GM11168 (cell line): ENCODE results near the gene PEX14.

Source experiments
- in situ Hi-C: fragments of 300-500 bp; cut with MboI; formaldehyde crosslinking; loops from one replicate; pipeline ENCODE4 v1.12.0; 2022; ENCODE audit warnings: low sequenced_read_pairs; ENCODE audit not compliant: unreplicated experiment

The PEX14 gene

DNA sequence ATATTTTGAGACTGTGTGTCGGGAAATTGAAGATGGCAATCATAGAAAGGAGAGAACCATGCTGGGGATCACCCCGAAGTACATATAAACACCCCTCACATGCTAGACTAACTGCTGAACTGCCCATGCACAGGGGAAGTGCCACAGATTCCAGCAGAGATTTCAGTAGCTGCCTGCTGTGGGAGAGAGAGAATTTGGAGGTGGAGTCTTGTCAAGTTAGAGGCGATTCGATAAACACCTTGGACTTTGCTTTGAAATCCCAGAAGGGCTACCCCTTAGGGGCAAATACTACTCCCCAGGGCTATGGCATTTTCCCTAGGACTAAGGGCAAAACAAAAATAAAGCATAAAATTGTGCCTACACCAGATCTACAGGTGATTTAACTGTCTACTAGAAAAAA lies 103.3 kb downstream of the PEX14 start:
- in situ Hi-C loops: no loop called here

DNA sequence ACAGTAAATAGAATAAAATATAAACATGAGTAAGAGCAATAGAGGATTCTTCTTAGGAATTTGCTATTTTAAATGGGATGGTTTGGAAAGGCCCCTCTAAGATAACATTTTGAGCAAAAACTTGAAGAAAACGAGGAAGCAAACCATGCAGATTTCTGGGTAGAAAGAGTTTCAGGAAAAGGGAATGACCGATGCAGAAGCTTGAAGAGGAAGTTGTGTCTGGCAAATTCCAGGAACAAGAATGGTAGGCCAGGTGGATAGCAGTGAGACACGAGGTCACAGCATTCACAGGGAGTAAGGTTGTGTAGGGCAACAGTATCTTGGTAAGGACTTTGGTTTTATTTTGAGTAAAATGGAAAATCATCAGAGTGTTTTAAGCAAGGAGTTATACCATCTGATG lies 108.9 kb downstream of the PEX14 start:
- in situ Hi-C loops: no loop called here

DNA sequence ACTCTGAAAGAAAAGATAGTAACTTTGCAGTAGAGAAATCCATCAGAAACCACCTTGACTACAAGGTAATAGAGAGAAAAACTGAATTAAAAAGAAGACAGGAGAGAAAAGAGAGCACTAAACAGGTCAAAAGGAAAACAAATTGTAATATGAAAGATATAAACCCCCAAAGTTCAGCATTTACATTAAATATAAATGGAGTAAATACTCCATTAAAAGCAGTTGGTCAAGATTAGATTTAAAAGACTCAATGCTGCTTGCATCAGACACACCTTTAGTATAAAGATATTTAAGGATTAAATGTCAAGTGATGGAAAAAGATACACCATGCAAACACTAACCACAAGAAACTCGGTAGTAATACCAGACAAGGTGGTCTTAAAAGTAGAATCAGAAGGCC lies 110.5 kb downstream of the PEX14 start:
- in situ Hi-C loops: no loop called here

DNA sequence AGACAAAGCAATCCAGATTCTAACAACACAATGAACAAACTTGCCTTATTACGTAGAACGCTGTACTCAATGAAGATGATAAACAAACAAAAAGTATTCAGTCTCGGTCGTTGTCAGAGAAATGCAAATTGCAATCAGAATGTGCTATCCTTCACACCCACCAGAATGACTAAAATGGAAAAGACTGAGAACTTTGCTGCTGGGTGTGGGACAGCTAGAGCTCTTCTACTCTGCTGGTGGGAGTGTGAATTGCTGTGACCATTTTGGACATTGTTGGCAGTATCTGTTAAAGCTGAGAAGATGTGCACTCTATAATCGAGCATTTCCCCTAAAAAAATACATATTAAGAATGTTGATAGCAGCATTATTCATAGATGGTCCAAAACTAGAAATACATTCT lies 111.4 kb downstream of the PEX14 start:
- in situ Hi-C loops: no loop called here

DNA sequence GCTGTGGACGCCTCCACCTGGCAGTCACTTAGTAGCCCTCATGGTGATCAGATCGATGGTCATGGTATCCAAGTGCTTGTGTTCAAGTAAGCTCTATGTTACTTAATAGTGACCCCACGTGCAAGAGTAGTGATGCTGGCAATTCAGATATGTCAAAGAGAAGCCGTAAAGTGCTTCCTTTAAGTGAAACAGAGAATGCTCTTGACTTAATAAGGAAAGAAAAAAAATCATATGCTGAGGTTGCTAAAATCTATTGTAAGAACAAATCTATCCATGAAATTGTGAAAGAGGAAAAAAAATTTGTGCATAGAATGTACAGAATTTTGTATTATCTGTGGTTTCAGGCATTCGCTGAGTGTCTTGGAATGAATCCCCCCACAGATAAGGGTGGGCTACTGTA lies 113.9 kb downstream of the PEX14 start:
- in situ Hi-C loops: no loop called here

DNA sequence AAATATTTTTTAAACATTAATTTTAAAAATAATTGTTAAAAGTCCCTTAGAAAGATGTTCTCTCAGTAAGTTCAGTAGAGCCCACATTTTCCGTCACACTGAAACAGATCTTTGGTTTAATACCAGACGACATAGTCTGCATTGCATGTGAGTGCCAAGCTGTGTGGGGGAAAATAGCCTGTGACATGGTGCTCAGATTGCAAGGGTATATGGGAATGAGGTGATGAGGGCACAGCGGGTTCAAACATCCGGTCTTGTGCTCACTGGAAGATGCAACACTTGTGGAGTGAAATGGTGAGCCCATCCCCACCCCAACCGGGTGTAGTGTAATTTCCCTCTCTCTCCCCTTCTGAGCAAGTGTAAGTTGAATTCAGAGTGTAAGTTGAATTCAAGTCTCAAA lies 114.3 kb downstream of the PEX14 start:
- in situ Hi-C loops: no loop called here

DNA sequence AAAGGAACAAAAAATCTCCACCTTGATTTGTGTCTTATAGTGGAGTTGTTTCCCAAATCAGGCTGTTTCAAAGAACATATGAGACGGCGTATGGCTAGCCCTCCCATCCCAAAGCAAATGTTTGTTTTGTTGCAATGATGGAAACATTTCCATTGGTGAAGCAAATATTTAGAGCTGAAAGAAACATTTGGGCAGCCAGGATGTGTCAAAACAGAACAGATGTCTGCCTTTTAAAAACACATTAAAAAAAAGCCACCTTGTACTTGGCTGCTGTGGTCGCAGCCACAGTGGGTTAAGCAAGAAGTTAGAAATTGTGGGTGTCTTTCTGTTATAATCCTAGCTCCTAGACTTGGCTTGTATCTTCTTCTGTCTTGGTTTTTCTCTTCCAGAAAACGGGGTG lies 116.3 kb downstream of the PEX14 start:
- in situ Hi-C loops: no loop called here

DNA sequence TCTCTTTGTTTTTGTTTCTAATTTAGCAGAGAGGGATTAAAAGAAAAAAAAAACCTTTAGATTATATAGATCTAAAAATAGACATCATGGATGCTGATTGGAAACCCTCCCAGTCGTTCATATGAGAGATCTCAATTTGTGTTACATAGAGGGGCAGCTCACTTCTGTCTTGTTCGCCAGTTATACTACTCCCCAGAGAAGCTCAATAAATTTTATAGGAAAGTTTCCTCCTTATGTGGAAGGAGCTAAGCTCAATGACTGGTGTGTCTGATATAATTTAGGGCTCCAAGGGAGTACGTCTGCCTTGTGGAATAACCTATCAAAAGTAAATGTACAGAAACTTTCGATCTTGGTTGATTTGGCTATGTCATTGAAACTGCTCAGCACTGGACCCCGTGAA lies 117.6 kb downstream of the PEX14 start:
- in situ Hi-C loops: no loop called here

DNA sequence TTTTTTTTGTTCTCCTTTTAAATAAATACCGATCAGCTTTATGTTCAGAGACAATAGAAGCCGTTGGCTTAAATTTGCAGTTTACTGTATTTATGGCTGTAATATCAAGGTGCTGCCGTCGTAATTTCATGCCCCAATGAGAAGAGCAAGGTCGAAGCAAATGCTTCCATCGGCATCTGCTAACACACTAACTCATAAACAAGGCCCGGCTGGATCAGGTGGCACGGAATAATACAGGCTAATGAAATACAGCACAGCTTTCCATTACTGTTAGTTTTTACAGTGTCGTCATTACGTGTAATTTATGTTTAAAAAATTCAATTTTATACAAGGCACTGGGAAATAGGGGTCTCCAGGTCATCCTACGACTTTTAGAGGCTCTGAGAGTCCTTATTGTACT lies 119.0 kb downstream of the PEX14 start:
- in situ Hi-C loops: no loop called here

DNA sequence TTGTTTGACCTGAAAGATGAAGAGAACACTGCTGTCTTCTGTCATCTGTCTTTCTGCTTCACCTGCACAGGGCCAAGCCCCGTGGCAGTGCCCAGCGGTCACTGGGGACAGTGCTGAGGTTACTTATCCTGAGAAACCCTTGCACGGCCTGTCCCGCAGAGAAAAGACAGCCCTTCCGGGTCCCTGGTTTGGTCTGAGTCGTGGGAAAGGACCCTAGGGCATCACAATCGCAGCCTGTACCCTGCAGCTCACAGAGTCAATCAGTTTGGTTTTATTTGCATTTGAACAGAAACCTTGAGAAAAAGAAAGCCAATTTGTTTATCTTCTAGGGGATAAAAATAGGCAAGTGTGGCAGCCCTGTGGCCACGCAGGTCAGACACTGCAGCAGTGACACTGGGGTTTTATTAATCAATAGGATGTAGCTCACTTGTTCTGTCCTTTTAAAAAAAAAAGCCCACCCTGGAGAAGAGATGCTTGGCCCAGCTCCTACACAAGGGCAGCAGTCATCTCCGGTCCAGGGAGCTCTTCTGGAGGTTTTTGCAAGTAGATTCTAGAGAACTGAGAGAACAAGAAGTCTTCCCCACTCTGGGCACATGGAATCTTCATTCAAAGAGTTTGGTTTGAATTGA lies 120.0 kb downstream of the PEX14 start:
- in situ Hi-C loops: no loop called here

DNA sequence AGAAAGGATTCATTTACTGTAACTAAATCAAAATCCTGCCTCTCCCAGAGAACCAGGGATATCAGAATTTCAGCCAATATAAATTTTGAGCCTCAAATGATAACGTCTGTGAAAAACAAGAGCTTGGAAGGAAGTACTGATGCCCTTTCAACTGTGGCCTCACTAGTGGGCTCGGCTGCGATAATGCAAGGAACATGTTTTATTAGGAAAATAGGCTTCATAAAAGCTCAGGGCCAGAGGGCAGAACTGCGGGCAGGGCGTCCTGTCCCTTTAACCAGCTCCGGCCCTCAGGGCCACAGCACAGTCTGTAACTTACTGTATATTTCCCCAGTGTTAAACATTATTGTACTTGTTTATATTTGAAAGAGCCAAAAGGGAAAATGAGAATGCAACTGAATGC lies 122.0 kb downstream of the PEX14 start:
- in situ Hi-C loops: no loop called here

DNA sequence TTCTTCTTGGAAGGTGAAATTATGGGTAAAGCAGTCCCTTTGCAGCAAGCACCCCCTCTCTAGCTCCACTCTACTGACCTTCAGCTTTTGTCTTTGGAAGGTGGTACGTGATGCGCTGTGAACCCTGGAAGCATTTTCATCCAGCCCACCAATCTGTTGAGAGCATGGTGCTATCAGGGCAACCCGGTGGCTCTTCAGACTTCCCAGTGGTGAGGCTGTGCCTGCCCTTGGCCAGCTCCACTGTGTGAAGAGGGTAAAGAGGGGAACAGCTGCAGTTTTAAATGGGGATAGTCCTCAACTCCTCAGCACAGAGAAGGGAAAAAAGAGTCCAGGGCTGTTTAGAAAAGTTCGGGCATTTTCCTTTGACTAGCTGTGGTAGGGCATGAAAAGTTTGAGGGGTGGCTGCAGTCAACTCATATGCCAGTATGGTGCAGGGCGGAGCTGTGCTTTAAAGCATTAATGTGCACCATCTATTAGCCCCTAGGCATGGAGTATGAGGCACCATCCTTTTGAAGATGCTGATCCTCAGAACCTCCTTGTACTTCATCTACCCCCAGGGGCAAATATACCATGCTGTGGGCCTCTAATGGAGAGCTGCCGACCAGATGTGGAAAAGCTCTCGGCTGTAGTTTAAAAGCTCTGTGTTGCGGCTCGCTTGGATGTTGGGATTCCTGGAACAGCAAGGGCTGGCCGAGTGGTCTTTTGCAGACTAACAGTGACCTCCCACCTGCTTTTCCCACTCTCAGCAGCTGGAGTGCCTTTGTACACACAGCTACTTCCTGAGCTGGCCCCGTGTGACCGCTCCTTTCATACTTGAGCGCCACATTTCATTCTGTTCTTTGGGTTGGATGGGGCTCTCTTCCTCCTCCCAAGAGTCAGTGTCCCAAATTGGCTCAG lies 123.0 kb downstream of the PEX14 start:
- in situ Hi-C loops: no loop called here

DNA sequence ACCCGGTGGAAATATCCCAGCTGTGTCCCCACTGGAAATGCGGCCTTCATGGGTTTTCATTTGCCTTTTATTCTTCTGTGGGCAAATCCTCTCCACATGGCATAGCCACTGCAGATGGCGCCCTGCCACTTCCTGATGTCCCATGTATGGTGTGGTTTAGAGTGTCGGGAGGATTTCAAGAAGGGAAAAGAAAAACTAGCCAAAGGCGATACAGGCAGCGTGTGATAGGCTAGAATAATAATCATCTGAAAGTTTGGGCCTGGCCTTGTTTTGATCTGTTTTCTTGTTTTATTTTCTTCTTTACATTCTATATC lies 123.6 kb downstream of the PEX14 start:
- in situ Hi-C loops: no loop called here

DNA sequence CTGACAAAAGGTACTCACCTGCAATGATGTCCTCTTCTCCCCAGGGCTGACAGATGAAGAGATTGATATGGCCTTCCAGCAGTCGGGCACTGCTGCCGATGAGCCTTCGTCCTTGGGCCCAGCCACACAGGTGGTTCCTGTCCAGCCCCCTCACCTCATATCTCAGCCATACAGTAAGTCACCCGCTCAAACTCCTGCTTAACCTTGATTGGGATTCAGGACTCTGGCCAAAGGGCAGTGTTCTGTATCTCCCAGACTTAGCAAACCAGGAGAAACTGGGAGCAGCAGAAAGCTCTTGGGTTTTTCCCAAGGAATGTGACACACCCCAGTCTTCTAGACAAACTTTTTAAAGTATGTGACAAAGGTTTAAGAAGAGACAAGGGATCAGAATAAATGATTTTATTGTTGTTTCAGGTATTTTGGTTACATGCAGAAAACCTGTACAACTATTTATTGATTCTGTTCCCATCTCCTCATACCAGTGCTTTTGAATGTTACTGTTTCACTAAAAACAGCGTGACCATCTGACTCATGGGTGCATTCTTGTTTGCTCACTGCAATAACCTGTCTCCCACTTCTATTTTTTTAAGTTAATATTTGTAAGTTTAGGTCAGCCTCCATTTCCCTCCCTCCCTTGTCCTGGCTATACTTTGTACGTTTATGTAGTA lies 124.6 kb downstream of the PEX14 start:
- in situ Hi-C loops: no loop called here

DNA sequence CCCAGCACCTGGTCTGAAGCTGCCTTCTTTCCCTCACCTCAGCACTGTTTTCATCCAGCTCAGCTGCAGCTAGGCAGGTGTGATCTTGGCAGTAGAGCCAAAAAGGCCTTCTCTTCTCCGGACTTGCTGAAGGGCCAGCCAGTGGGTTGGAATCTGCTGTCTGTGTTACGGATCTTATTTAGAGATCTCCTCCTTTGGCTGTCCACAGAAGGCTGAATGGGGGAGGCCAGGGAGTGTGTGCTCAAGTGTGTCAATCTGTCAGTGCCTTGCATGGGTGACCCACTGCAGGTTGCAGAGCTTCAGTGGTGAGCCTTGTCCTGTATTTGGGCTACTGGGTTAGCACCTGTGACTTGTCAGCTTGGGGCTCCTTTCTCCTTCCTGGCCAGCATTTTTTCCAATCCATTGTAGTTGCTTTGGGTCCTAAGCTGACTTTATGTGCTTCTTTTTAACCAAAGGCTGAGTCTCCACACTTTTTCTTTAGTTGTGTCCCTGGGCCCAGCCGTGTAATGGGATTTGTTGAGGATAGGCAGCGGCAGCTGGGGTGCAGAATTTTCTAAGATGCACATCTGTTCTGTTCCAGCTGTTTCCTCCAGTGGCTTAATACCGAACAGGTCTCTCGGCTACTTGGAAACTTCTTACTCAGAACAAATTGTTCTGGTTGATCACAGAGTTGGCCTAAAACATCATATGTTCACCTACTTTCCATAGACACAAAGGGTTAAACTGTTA lies 126.8 kb downstream of the PEX14 start:
- in situ Hi-C loops: no loop called here

DNA sequence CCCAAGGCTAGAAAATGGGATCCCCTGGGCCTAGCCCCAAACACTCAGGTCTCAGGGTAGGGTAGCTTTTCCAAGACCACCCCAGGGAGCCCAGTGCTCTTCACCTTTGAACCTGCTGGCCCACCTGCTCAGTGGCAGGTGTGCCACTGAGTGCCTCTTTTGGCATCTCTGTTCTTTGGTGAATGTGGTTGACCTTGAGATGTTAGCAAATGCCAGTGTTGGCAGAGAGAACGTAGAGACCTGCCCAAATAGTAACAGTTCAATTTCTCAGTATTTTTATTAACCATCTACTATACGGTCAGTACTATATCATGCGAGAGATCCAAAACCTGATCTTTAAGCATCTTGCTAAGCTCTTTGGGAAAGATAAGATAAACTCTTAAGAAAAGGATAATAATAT lies 128.2 kb downstream of the PEX14 start:
- in situ Hi-C loops: no loop called here

DNA sequence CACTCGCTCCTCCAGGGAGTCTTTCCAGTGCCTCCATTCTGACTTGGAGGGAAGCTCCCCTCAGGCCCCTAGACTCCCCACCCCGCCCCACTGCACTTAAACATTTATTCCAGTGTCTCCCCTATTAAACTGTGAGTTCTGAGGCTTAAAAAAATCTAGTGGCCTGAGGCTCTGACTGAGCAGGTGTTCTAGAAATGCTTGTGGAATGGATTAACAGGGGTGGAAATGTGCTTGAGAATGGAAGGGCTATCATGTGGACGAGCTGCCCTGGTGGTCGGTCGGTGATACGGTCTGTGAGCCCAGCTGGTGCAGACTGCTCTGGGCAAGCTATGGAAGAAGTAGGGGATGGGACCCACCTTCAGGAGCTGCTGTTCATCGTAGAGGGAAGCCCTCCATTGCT lies 130.2 kb downstream of the PEX14 start:
- in situ Hi-C loops: no loop called here

DNA sequence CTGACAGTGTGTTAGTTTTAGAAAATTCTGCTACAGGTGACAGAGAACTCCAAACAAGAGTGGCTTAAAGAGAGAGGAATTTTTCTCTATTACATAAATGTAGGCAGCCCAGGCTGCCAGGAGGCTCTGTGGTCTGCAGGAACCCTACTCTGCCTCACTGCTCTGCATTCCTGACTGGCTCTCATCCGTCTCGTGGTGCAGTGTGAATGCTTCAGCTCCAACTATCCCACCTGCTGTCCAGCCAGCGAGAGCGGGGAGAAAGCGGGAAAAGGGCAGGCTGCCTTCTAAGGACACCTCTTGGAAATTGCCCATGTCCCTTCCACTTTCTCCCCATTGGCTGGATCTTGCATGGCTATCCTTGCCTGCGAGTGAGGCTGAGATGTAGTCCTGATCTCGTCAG lies 131.3 kb downstream of the PEX14 start:
- in situ Hi-C loops: no loop called here

DNA sequence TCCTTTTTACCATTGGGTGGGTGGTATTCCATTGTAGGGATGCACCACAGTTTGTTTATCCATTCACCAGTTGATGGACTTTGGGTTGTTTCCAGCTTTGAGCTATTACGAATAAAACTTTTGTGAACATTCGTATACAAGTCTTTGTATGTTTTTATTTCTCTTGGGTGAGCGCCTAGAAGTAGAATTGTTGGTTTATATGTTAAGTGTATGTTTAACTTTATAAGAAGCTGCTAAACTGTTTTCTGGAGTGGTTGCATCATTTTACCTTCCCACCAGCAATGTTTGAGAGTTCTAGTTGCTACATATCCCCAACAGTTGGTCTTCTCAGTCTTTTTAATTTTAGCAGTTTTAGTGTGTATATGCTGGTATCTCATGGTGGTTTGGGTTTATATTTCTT lies 132.5 kb downstream of the PEX14 start:
- in situ Hi-C loops: no loop called here

DNA sequence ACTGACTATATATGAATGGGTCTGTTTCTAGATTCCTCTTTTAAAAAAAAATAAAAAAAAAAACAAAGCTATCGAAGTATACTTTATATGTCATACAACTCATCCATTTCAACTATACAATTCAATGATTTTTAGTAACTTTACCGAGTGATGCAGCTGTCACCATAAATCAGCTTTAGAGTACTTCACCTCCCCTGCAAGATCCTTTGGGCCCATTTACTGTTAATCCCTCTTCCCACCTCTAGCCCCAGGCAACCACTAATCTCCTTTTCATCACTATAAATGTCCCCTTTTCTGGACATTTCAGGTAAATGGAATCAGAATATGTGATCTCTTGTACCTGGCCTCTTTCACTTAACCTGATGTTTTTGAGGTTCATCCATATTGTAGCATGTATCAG lies 133.9 kb downstream of the PEX14 start:
- in situ Hi-C loops: no loop called here
